Measurements from ENCODE around the gene ZXDC. TPM values are rescaled to one million over a fixed set of nuclear protein-coding genes. Genes with fewer than 3 reads are reported as not detected.

ZXDC gene
- total RNA-seq, 1 experiment from 2014 or later = 61.1 TPM

- H3K4me3 ChIP-seq (ENCODE audit: low read depth, low read length, poor library complexity, severe bottlenecking) = no peak overlapping the region
- intact Hi-C loops (cut with micrococcal nuclease; ENCODE audit: unreplicated experiment) = no loop called here
- ChIA-PET POLR2A (ENCODE audit: low non-redundant PET) (no interaction called here), CTCF (no interaction called here)
- TF ChIP-seq EZH2 (IDR thresholded peaks at IDR 0.05; ENCODE audit: borderline replicate concordance, low read depth, low read length, poor library complexity, severe bottlenecking) (no peak), CTCF (conservative IDR thresholded peaks at IDR 0.05; ENCODE audit: low read depth, low read length) (no peak)
- no peak overlapping the region for H3K27ac ChIP-seq (ENCODE audit: low read depth, low read length, poor library complexity, severe bottlenecking)
- H3K9me3 ChIP-seq (ENCODE audit: low read depth, low read length, poor library complexity, severe bottlenecking) = no peaks in the 10 kb centered on the region
- DNase-seq (ENCODE audit: low spot score) = no peak
- no TSS peak for BruUV-seq (replicated peaks)
- no peaks in the 10 kb centered on the region for H3K4me1 ChIP-seq (ENCODE audit: insufficient read depth, low read length, poor library complexity, severe bottlenecking)
- no peaks in the 10 kb centered on the region for H3K36me3 ChIP-seq (ENCODE audit: insufficient read depth, low read length, poor library complexity, severe bottlenecking)
- H3K27me3 ChIP-seq (replicated peaks; ENCODE audit: insufficient read depth, low read depth, low read length, poor library complexity) = no peaks in the 10 kb centered on the region
These were observed 17.4 kb upstream of the ZXDC start for GRCh38 chr3:126493051-126493450.

GRCh38 chr3:126491221-126492013 lies 15.7 kb upstream of the ZXDC start:
- Histone ChIP-seq H3K4me3 (ENCODE audit: low read depth, low read length, poor library complexity, severe bottlenecking) (no peak overlapping the region), H3K27me3 (replicated peaks; ENCODE audit: insufficient read depth, low read depth, low read length, poor library complexity) (no peaks in the 10 kb centered on the region), H3K4me1 (ENCODE audit: insufficient read depth, low read length, poor library complexity, severe bottlenecking) (peaks cover 6% of the 10 kb centered on the region), H3K36me3 (ENCODE audit: insufficient read depth, low read length, poor library complexity, severe bottlenecking) (no peaks in the 10 kb centered on the region), H3K27ac (ENCODE audit: low read depth, low read length, poor library complexity, severe bottlenecking) (no peak overlapping the region), H3K9me3 (ENCODE audit: low read depth, low read length, poor library complexity, severe bottlenecking) (no peaks in the 10 kb centered on the region)
- POLR2A ChIA-PET (ENCODE audit: low non-redundant PET) = no interaction called here
- BruUV-seq (replicated peaks) = no TSS peak
- no peak for DNase-seq (ENCODE audit: low spot score)
- TF ChIP-seq CTCF (conservative IDR thresholded peaks at IDR 0.05; ENCODE audit: low read depth, low read length) (no peak), EZH2 (IDR thresholded peaks at IDR 0.05; ENCODE audit: borderline replicate concordance, low read depth, low read length, poor library complexity, severe bottlenecking) (no peak)
- intact Hi-C loops (cut with micrococcal nuclease; ENCODE audit: unreplicated experiment) = no loop called here
- CTCF ChIA-PET = no interaction called here

- Histone ChIP-seq H3K9me3 (ENCODE audit: low read depth, low read length, poor library complexity, severe bottlenecking) (no peaks in the 10 kb centered on the region), H3K4me3 (ENCODE audit: low read depth, low read length, poor library complexity, severe bottlenecking) (no peak overlapping the region), H3K27ac (ENCODE audit: low read depth, low read length, poor library complexity, severe bottlenecking) (no peak overlapping the region), H3K27me3 (replicated peaks; ENCODE audit: insufficient read depth, low read depth, low read length, poor library complexity) (no peaks in the 10 kb centered on the region), H3K36me3 (ENCODE audit: insufficient read depth, low read length, poor library complexity, severe bottlenecking) (no peaks in the 10 kb centered on the region), H3K4me1 (ENCODE audit: insufficient read depth, low read length, poor library complexity, severe bottlenecking) (peaks cover 6% of the 10 kb centered on the region)
- BruUV-seq (replicated peaks) = no TSS peak
- ChIA-PET POLR2A (ENCODE audit: low non-redundant PET) (no interaction called here), CTCF (no interaction called here)
- TF ChIP-seq EZH2 (IDR thresholded peaks at IDR 0.05; ENCODE audit: borderline replicate concordance, low read depth, low read length, poor library complexity, severe bottlenecking) = no peak
- TF ChIP-seq CTCF (conservative IDR thresholded peaks at IDR 0.05; ENCODE audit: low read depth, low read length) = no peak
- intact Hi-C loops (cut with micrococcal nuclease; ENCODE audit: unreplicated experiment) = no loop called here
- no peak for DNase-seq (ENCODE audit: low spot score)
These were observed 14.9 kb upstream of the ZXDC start for GRCh38 chr3:126490619-126491018.
